CD4-positive, CD25-positive, alpha-beta regulatory T cell (primary cell): ENCODE measurements around the gene DNAJC25. TPM values are rescaled to one million over a fixed set of nuclear protein-coding genes. Genes with fewer than 3 reads are reported as not detected.

Source experiments
- ATAC-seq, 2 donors: fragments of 150-1000 bp; cut with Tn5 transposase; one replicate each; pipeline ENCODE4 v1.10.0; 2021; ENCODE audit warnings: low read depth in 2 of 2, moderate number of reproducible peaks in 2 of 2, moderate library complexity in 1 of 2
- DNase-seq, 3 donors: peaks; one replicate each; pipeline versions ENCODE4 v3.0.0 to v3.0.0-alpha.2; 2012 to 2022; ENCODE audit warnings: mixed read lengths in 1 of 3
- H3K27ac ChIP-seq: one replicate; pipeline ENCODE4 v1.7.0; 2013; ENCODE audit warnings: mild to moderate bottlenecking, low read length; ENCODE audit not compliant: insufficient read depth, poor library complexity, severe bottlenecking
- H3K27me3 ChIP-seq: one replicate; pipeline ENCODE4 v1.7.0; 2013; ENCODE audit warnings: low read length; ENCODE audit not compliant: control insufficient read depth, insufficient read depth
- H3K36me3 ChIP-seq: one replicate; pipeline ENCODE4 v1.7.0; 2013; ENCODE audit warnings: mild to moderate bottlenecking, low read length, moderate library complexity; ENCODE audit not compliant: control insufficient read depth, insufficient read depth
- H3K4me1 ChIP-seq: 2 replicates; pipeline ENCODE4 v1.7.0; 2013; ENCODE audit warnings: mild to moderate bottlenecking, low read length; ENCODE audit not compliant: insufficient read depth, control insufficient read depth, poor library complexity, severe bottlenecking
- H3K4me3 ChIP-seq: one replicate; pipeline ENCODE4 v1.7.0; 2013; ENCODE audit warnings: low read depth, mild to moderate bottlenecking, low read length, moderate library complexity
- H3K9me3 ChIP-seq, 2 experiments: 1 replicate in 1 of 2; 2 replicates in 1 of 2; pipeline ENCODE4 v1.7.0; 2013; ENCODE audit warnings: low read length in 2 of 2, mild to moderate bottlenecking in 1 of 2, moderate library complexity in 1 of 2; ENCODE audit not compliant: control insufficient read depth in 2 of 2
- H3K27ac Mint-ChIP-seq, 3 donors: one replicate each; pipeline ENCODE4 v1.8.0; 2020 to 2022; ENCODE audit warnings: mild to moderate bottlenecking in 3 of 3, mixed read lengths in 3 of 3, moderate library complexity in 2 of 3
- H3K27me3 Mint-ChIP-seq: one replicate; pipeline ENCODE4 v1.8.0; 2022; ENCODE audit warnings: mild to moderate bottlenecking, mixed read lengths
- H3K36me3 Mint-ChIP-seq: one replicate; pipeline ENCODE4 v1.8.0; 2020; ENCODE audit warnings: mixed read lengths
- H3K4me1 Mint-ChIP-seq, 4 donors: one replicate each; pipeline ENCODE4 v1.8.0; 2020 to 2022; ENCODE audit warnings: mixed read lengths in 4 of 4, mild to moderate bottlenecking in 1 of 4
- H3K4me3 Mint-ChIP-seq, 4 donors: one replicate each; pipeline ENCODE4 v1.8.0; 2020 to 2022; ENCODE audit warnings: mild to moderate bottlenecking in 4 of 4, mixed read lengths in 4 of 4, moderate library complexity in 3 of 4
- H3K9me3 Mint-ChIP-seq, 7 donors: one replicate each; pipeline ENCODE4 v1.8.0; 2020 to 2022; ENCODE audit warnings: mixed read lengths in 7 of 7, mild to moderate bottlenecking in 3 of 7, moderate library complexity in 2 of 7
- polyA plus RNA-seq, 4 donors: library from polyadenylated mRNA; unstranded; fragments of 300-500 nt; fragmentation: Illumina TruSeq; gene quantifications; one replicate each; pipeline ENCODE4 v1.2.3, GENCODE V29; 2021
- total RNA-seq: library from RNA; stranded (reverse); gene quantifications from one replicate; pipeline ENCODE4 v1.2.3, GENCODE V29; 2022

The DNAJC25 gene
- total and polyA plus RNA-seq, 5 donors from 2014 or later = 1.3 to 3.0 (median 2.8) TPM

DNA sequence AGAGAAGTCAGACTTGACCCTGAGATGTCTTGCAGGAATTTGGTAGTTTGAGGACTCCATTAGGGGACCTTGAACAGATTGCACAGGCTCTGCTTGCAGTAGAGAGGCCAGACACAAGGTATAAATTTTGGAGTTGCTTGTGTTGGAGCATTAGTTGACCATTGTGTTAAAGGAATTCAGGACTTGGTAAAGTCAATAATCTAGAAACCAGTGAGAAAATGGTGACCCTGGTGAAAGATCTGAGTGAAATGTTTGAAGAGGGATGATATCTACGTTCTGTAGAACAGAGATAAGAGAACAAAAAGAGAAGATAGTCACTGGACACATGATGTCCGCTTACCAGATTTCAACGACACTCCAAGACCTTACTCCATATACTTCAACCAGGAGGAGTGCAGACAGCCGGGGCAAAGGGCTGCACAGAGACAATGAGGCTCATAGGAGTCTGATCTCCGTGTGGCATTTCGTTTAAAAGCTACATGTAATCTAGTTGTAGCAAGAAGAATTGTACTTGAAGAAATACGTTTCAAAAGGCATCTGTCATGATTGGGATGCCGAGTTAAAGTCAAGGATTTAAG lies 13.2 kb downstream of the DNAJC25 start:
- H3K36me3 ChIP-seq = peaks cover 8% of the 10 kb centered on the region

DNA sequence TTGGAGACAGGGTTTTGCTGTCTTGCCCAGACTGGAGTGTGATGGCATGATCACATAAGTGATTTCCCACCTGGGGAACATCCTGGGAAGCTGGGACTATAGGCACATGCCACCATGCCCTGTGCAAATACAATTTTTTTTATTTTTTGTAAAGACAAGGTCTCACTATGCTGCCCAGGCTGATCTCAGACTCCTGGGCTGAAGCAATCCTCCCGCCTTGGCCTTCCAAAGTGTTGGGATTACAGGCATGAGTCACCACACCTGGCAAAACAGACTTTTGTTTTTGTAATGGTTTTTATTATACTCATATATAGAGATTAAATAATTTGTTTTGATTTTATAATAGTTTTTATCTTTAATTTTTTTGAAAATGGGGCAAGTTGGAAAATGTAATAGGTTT lies 14.7 kb downstream of the DNAJC25 start:
- DNase-seq = no peak
- H3K27ac Mint-ChIP-seq = no peak overlapping the region
- peaks cover 0 to 13% (median 5%) of the 10 kb centered on the region in 4 donors for H3K4me1 Mint-ChIP-seq
- H3K27me3 Mint-ChIP-seq = no peaks in the 10 kb centered on the region
- H3K4me3 ChIP-seq = no peak overlapping the region
- H3K36me3 ChIP-seq = peaks cover 17% of the 10 kb centered on the region
- H3K9me3 ChIP-seq = no peaks in the 10 kb centered on the region
- H3K36me3 Mint-ChIP-seq = peaks cover 32% of the 10 kb centered on the region
- no peak overlapping the region for H3K27ac ChIP-seq
- H3K4me1 ChIP-seq = no peaks in the 10 kb centered on the region
- no peak overlapping the region for H3K4me3 Mint-ChIP-seq
- H3K9me3 Mint-ChIP-seq = no peaks in the 10 kb centered on the region
- H3K27me3 ChIP-seq = no peaks in the 10 kb centered on the region
- ATAC-seq = no peak

More for the DNA sequence above, 13.2 kb downstream of the DNAJC25 start:
- Histone ChIP-seq H3K27ac (no peak overlapping the region), H3K4me1 (no peaks in the 10 kb centered on the region), H3K27me3 (no peaks in the 10 kb centered on the region), H3K4me3 (no peak overlapping the region), H3K9me3 (no peaks in the 10 kb centered on the region)
- DNase-seq = no peak
- Mint-ChIP-seq H3K9me3 (no peaks in the 10 kb centered on the region), H3K4me3 (no peak overlapping the region), H3K27ac (no peak overlapping the region), H3K36me3 (peaks cover 23% of the 10 kb centered on the region), H3K27me3 (no peaks in the 10 kb centered on the region), H3K4me1 (peaks cover 0 to 9% (median 5%) of the 10 kb centered on the region in 4 donors)
- ATAC-seq = no peak

DNA sequence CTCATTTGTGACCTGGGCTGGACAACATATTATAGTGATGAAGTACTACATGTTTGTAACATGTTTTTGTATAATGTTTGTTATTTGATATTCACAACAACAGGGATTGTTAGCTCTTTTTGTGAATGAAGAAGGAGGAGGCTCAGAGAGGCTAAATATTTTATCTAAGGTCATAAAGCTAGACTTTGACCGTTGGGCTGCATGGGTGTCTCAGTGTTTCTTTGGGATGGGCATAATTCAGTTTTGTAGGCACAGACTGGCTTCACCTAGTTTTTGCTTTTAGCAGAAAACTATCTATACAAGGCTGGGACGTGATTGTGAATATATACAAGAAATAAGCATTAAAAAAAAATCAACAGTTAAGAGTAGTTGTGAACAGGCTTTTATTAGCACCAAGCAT lies 15.3 kb downstream of the DNAJC25 start:
- H3K4me1 Mint-ChIP-seq = peaks cover 0 to 13% (median 5%) of the 10 kb centered on the region in 4 donors
- no peak for DNase-seq
- H3K36me3 Mint-ChIP-seq = peaks cover 32% of the 10 kb centered on the region
- H3K9me3 ChIP-seq = no peaks in the 10 kb centered on the region
- no peaks in the 10 kb centered on the region for H3K9me3 Mint-ChIP-seq
- H3K27me3 Mint-ChIP-seq = no peaks in the 10 kb centered on the region
- H3K27ac Mint-ChIP-seq = no peak overlapping the region
- no peak overlapping the region for H3K4me3 ChIP-seq
- no peaks in the 10 kb centered on the region for H3K4me1 ChIP-seq
- H3K36me3 ChIP-seq = peaks cover 17% of the 10 kb centered on the region
- no peaks in the 10 kb centered on the region for H3K27me3 ChIP-seq
- H3K4me3 Mint-ChIP-seq = no peak overlapping the region
- no peak for ATAC-seq
- H3K27ac ChIP-seq = no peak overlapping the region

DNA sequence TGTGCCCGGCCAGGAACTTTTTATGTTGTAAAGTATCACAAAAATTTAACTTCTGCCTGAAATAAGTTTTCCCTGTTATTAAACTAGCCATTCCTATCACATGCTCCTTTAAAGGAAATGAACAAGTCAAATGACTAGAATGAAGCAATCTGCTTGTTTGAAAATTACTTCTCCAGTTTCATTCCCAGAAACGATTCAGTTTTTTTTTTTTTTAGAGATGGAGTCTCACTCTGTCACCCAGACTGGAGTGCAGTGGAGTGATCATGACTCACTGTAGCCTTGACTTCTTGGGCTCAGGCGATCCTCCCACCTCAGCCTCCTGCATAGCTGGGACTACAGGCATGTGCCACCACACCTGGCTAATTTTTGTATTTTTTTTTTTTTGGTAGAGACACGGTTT lies 16.9 kb downstream of the DNAJC25 start:
- Histone ChIP-seq H3K36me3 (peaks cover 17% of the 10 kb centered on the region), H3K4me1 (no peaks in the 10 kb centered on the region), H3K9me3 (no peaks in the 10 kb centered on the region), H3K27ac (no peak overlapping the region), H3K27me3 (no peaks in the 10 kb centered on the region), H3K4me3 (no peak overlapping the region)
- DNase-seq (no peak), ATAC-seq (no peak)
- H3K27ac Mint-ChIP-seq = no peak overlapping the region
- no peaks in the 10 kb centered on the region for H3K27me3 Mint-ChIP-seq
- no peak overlapping the region for H3K4me3 Mint-ChIP-seq
- no peaks in the 10 kb centered on the region for H3K9me3 Mint-ChIP-seq
- H3K4me1 Mint-ChIP-seq = peaks cover 0 to 9% (median 4%) of the 10 kb centered on the region in 4 donors
- peaks cover 35% of the 10 kb centered on the region for H3K36me3 Mint-ChIP-seq

DNA sequence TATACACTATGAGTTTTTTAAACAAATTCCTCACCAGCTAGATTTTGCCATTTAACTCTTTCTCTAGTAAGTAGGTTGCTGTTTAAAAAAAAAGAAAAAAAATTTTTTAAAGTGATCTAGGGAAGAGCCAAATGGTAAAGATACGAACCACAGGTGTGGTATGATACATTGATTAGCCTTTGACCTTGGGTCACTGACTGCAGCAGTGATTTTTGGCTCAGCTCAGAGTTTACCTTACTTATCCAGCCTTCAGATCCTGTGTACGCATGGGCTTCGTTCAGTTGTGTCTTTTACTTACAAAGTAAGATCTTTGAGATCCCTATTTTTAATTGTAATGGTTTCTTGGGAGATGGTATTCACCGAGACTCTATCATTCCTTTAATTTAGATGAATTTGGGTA lies 17.9 kb downstream of the DNAJC25 start:
- no peaks in the 10 kb centered on the region for H3K27me3 ChIP-seq
- H3K9me3 ChIP-seq = no peaks in the 10 kb centered on the region
- Mint-ChIP-seq H3K36me3 (peaks cover 36% of the 10 kb centered on the region), H3K9me3 (no peaks in the 10 kb centered on the region), H3K4me3 (no peak overlapping the region), H3K4me1 (peaks cover 0 to 6% (median 3%) of the 10 kb centered on the region in 4 donors), H3K27ac (no peak overlapping the region), H3K27me3 (no peaks in the 10 kb centered on the region)
- ATAC-seq = no peak
- no peaks in the 10 kb centered on the region for H3K4me1 ChIP-seq
- no peak overlapping the region for H3K4me3 ChIP-seq
- DNase-seq = no peak
- H3K27ac ChIP-seq = no peak overlapping the region
- H3K36me3 ChIP-seq = peaks cover 19% of the 10 kb centered on the region

DNA sequence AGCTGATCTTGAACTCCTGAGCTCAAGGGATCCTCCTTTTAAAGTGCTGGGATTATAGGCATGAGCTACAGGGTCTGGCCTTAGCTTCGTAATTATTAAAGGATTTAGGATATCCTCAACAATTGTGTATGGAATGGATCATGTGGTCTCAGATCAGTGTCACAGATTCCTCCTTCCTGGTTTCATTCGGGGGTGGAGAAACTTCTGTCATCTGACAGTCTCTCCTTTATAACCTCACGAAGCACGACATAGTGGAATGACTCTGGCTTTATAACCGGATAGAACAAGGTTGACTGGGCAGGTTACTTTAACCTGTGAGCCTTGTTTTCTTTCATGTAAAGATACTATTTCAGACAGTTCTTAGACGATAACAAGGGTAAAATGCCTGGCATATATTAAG lies 25.9 kb downstream of the DNAJC25 start:
- Histone ChIP-seq H3K4me1 (peaks cover 8% of the 10 kb centered on the region), H3K9me3 (no peaks in the 10 kb centered on the region), H3K4me3 (no peak overlapping the region), H3K36me3 (peaks cover 5% of the 10 kb centered on the region), H3K27ac (no peak overlapping the region), H3K27me3 (no peaks in the 10 kb centered on the region)
- DNase-seq (no peak), ATAC-seq (no peak)
- Mint-ChIP-seq H3K27me3 (no peaks in the 10 kb centered on the region), H3K36me3 (peaks cover 16% of the 10 kb centered on the region), H3K4me1 (peaks cover 0 to 14% (median 6%) of the 10 kb centered on the region in 4 donors), H3K27ac (peak overlapping the region in 1 of 3 donors; percentile 66), H3K4me3 (no peak overlapping the region), H3K9me3 (no peaks in the 10 kb centered on the region)

DNA sequence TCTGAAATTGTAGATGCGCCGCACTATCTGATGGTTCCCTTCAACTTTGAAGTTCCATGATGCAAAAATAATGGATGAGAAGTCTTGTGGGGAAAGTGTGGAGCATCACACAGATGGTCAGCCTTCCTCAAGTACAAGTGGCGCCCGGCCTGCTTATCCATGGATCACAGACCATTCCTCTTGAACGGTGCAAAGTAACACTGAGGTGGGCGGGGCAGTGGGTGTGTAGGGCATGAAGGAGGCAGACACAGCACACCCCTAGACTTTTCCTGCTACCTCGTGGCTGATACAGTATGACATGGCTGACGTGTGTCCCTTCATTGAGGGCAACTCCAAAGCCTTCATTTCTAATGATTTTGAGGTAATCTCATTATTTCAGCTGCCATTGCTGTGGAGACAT lies 27.8 kb downstream of the DNAJC25 start:
- Histone ChIP-seq H3K4me1 (peaks cover 22% of the 10 kb centered on the region), H3K9me3 (no peaks in the 10 kb centered on the region), H3K4me3 (no peak overlapping the region), H3K36me3 (peaks cover 3% of the 10 kb centered on the region), H3K27me3 (no peaks in the 10 kb centered on the region), H3K27ac (no peak overlapping the region)
- ATAC-seq = no peak
- H3K9me3 Mint-ChIP-seq = no peaks in the 10 kb centered on the region
- peaks cover 14 to 31% (median 22%) of the 10 kb centered on the region in 4 donors for H3K4me1 Mint-ChIP-seq
- peaks cover 7% of the 10 kb centered on the region for H3K36me3 Mint-ChIP-seq
- H3K27ac Mint-ChIP-seq = no peak overlapping the region
- H3K27me3 Mint-ChIP-seq = no peaks in the 10 kb centered on the region
- peak overlapping the region in 2 of 4 donors; percentile 82 to 93 for H3K4me3 Mint-ChIP-seq
- no peak for DNase-seq

DNA sequence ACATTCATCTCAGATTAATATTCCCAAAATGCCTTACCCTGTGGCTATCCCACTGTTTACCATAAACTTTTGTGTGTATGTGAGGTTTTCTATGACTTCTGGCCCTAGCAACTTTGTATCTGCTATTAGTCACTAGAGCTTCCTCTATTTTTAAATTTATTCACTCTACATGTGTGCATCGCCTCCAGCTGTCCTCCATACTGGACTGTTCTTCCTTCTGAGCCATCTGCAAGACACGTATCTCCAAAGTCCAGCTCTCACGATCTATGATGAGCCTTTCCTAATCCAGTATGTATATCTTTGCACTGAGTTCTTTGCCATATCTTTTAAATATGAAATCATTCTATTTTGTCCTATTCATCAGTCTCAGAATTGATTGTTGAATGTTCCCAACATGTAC lies 28.6 kb downstream of the DNAJC25 start:
- Histone ChIP-seq H3K36me3 (peaks cover 1% of the 10 kb centered on the region), H3K4me1 (peaks cover 22% of the 10 kb centered on the region), H3K27ac (no peak overlapping the region), H3K9me3 (no peaks in the 10 kb centered on the region), H3K27me3 (no peaks in the 10 kb centered on the region), H3K4me3 (no peak overlapping the region)
- H3K27me3 Mint-ChIP-seq = no peaks in the 10 kb centered on the region
- H3K36me3 Mint-ChIP-seq = peaks cover 4% of the 10 kb centered on the region
- peak overlapping the region in 1 of 3 donors; percentile 63 for H3K27ac Mint-ChIP-seq
- H3K4me1 Mint-ChIP-seq = peaks cover 16 to 38% (median 29%) of the 10 kb centered on the region in 4 donors
- no peak for ATAC-seq
- peak overlapping the region in 3 of 4 donors; percentile 82 to 93 (median 91) for H3K4me3 Mint-ChIP-seq
- no peak for DNase-seq
- no peaks in the 10 kb centered on the region for H3K9me3 Mint-ChIP-seq
